GM23248 (cell line): ENCODE data around the gene BRPF3.

Experiments used
- EZH2 ChIP-seq: fragments of 200-600 bp; sonication (generic); IDR thresholded peaks from 2 replicates; pipeline ENCODE4 v1.6.1; 2018; ENCODE audit warnings: antibody characterized with exemption, mild to moderate bottlenecking; ENCODE audit not compliant: insufficient read depth, poor library complexity, severe bottlenecking
- EZH2phosphoT487 ChIP-seq: fragments of 200-600 bp; sonication (generic); IDR thresholded peaks from 2 replicates; pipeline ENCODE4 v1.6.1; 2018; ENCODE audit warnings: antibody characterized with exemption, moderate library complexity, mild to moderate bottlenecking, low read depth; ENCODE audit not compliant: insufficient read depth

GRCh38 chr6:36268478-36269275, 72.1 kb downstream of the BRPF3 start:
- TF ChIP-seq EZH2: no peak
- TF ChIP-seq EZH2phosphoT487: no peak
